ENCODE results near the gene VARS2.

The VARS2 gene

GRCh38 chr6:30889496-30889885 is 24.5 kb upstream of the VARS2 start:
- Histone ChIP-seq H3K36me3 (ENCODE audit: control insufficient read depth in 1 of 2, insufficient read depth in 2 of 2, low read length in 2 of 2) (peaks cover 57 to 60% of the 10 kb centered on the region in 2 experiments), H3K18ac (ENCODE audit: low read length) (no peak overlapping the region), H3K4me3 (ENCODE audit: low read depth, low read length) (no peak overlapping the region), H3K23ac (ENCODE audit: low read length) (no peak overlapping the region), H3K14ac (ENCODE audit: low read length) (no peak overlapping the region), H3K4me2 (ENCODE audit: low read length) (no peak overlapping the region), H2AK5ac (ENCODE audit: low read length) (no peak overlapping the region), H4K91ac (ENCODE audit: low read depth, low read length) (no peak overlapping the region), H3K27ac (ENCODE audit: low read depth, low read length) (no peak overlapping the region), H3K27me3 (ENCODE audit: insufficient read depth, low read length) (no peaks in the 10 kb centered on the region), H3K9me3 (ENCODE audit: insufficient read depth, low read depth, low read length) (no peaks in the 10 kb centered on the region), H4K8ac (ENCODE audit: low read depth, low read length) (no peak overlapping the region), H3K4ac (ENCODE audit: low read depth, low read length) (no peak overlapping the region), H3K4me1 (ENCODE audit: control insufficient read depth in 1 of 2, insufficient read depth in 2 of 2, low read length in 2 of 2) (peaks cover 9 to 16% of the 10 kb centered on the region in 2 experiments), H3K79me1 (ENCODE audit: low read length) (peaks cover 19% of the 10 kb centered on the region), H2BK120ac (ENCODE audit: insufficient read depth, low read length, poor library complexity) (no peak overlapping the region), H2BK12ac (ENCODE audit: low read length) (no peak overlapping the region), H4K12ac (ENCODE audit: low read depth, low read length) (no peak overlapping the region), H3K9ac (ENCODE audit: low read length) (no peak overlapping the region), H2BK5ac (ENCODE audit: low read depth, low read length, poor library complexity) (no peak overlapping the region), H2AFZ (ENCODE audit: insufficient read depth, low read length, poor library complexity) (no peak overlapping the region), H3K79me2 (ENCODE audit: control insufficient read depth, insufficient read depth, low read length, poor library complexity) (peaks cover 23% of the 10 kb centered on the region)
- DNase-seq, result no peak
- no CpG with 5 or more reads among the region's 4 CpGs for WGBS (ENCODE audit: extremely low coverage, insufficient coverage, insufficient read length)

GRCh38 chr6:30889921-30890645 is 24.0 kb upstream of the VARS2 start:
- peaks cover 9 to 15% of the 10 kb centered on the region in 2 experiments for H3K4me1 ChIP-seq (ENCODE audit: control insufficient read depth in 1 of 2, insufficient read depth in 2 of 2, low read length in 2 of 2)
- H3K14ac ChIP-seq (ENCODE audit: low read length), result no peak overlapping the region
- H2AFZ ChIP-seq (ENCODE audit: insufficient read depth, low read length, poor library complexity), result no peak overlapping the region
- no peak overlapping the region for H4K91ac ChIP-seq (ENCODE audit: low read depth, low read length)
- H3K9ac ChIP-seq (ENCODE audit: low read length), result no peak overlapping the region
- no peak overlapping the region for H3K23ac ChIP-seq (ENCODE audit: low read length)
- WGBS (ENCODE audit: extremely low coverage, insufficient coverage, insufficient read length), result no CpG with 5 or more reads among the region's 14 CpGs
- H3K4ac ChIP-seq (ENCODE audit: low read depth, low read length), result no peak overlapping the region
- H3K4me2 ChIP-seq (ENCODE audit: low read length), result no peak overlapping the region
- H3K36me3 ChIP-seq (ENCODE audit: control insufficient read depth in 1 of 2, insufficient read depth in 2 of 2, low read length in 2 of 2), result peaks cover 58 to 65% of the 10 kb centered on the region in 2 experiments
- no peaks in the 10 kb centered on the region for H3K9me3 ChIP-seq (ENCODE audit: insufficient read depth, low read depth, low read length)
- H2BK5ac ChIP-seq (ENCODE audit: low read depth, low read length, poor library complexity), result peak overlapping the region; percentile 16
- peak overlapping the region; percentile 3 for H4K8ac ChIP-seq (ENCODE audit: low read depth, low read length)
- no peak overlapping the region for H2BK12ac ChIP-seq (ENCODE audit: low read length)
- no peak overlapping the region for H3K27ac ChIP-seq (ENCODE audit: low read depth, low read length)
- H4K12ac ChIP-seq (ENCODE audit: low read depth, low read length), result no peak overlapping the region
- no peak overlapping the region for H2BK120ac ChIP-seq (ENCODE audit: insufficient read depth, low read length, poor library complexity)
- peaks cover 13% of the 10 kb centered on the region for H3K79me1 ChIP-seq (ENCODE audit: low read length)
- H2AK5ac ChIP-seq (ENCODE audit: low read length), result no peak overlapping the region
- H3K4me3 ChIP-seq (ENCODE audit: low read depth, low read length), result no peak overlapping the region
- peaks cover 19% of the 10 kb centered on the region for H3K79me2 ChIP-seq (ENCODE audit: control insufficient read depth, insufficient read depth, low read length, poor library complexity)
- no peak for DNase-seq
- peak overlapping the region; percentile 75 for H3K18ac ChIP-seq (ENCODE audit: low read length)
- H3K27me3 ChIP-seq (ENCODE audit: insufficient read depth, low read length), result no peaks in the 10 kb centered on the region

- H3K23ac ChIP-seq (ENCODE audit: low read length), result no peak overlapping the region
- H4K91ac ChIP-seq (ENCODE audit: low read depth, low read length), result no peak overlapping the region
- peaks cover 5 to 7% of the 10 kb centered on the region in 2 experiments for H3K4me1 ChIP-seq (ENCODE audit: control insufficient read depth in 1 of 2, insufficient read depth in 2 of 2, low read length in 2 of 2)
- no peak overlapping the region for H4K12ac ChIP-seq (ENCODE audit: low read depth, low read length)
- H2AFZ ChIP-seq (ENCODE audit: insufficient read depth, low read length, poor library complexity), result no peak overlapping the region
- H3K79me2 ChIP-seq (ENCODE audit: control insufficient read depth, insufficient read depth, low read length, poor library complexity), result peaks cover 12% of the 10 kb centered on the region
- no peaks in the 10 kb centered on the region for H3K9me3 ChIP-seq (ENCODE audit: insufficient read depth, low read depth, low read length)
- peak overlapping the region; percentile 3 for H4K8ac ChIP-seq (ENCODE audit: low read depth, low read length)
- peaks cover 66 to 72% of the 10 kb centered on the region in 2 experiments for H3K36me3 ChIP-seq (ENCODE audit: control insufficient read depth in 1 of 2, insufficient read depth in 2 of 2, low read length in 2 of 2)
- H3K27me3 ChIP-seq (ENCODE audit: insufficient read depth, low read length), result no peaks in the 10 kb centered on the region
- H3K27ac ChIP-seq (ENCODE audit: low read depth, low read length), result no peak overlapping the region
- no peak overlapping the region for H2BK120ac ChIP-seq (ENCODE audit: insufficient read depth, low read length, poor library complexity)
- H3K79me1 ChIP-seq (ENCODE audit: low read length), result peaks cover 6% of the 10 kb centered on the region
- H2BK5ac ChIP-seq (ENCODE audit: low read depth, low read length, poor library complexity), result peak overlapping the region; percentile 16
- no peak overlapping the region for H3K4ac ChIP-seq (ENCODE audit: low read depth, low read length)
- DNase-seq, result no peak
- H3K4me3 ChIP-seq (ENCODE audit: low read depth, low read length), result no peak overlapping the region
- H3K18ac ChIP-seq (ENCODE audit: low read length), result peak overlapping the region; percentile 75
- H2BK12ac ChIP-seq (ENCODE audit: low read length), result no peak overlapping the region
- no peak overlapping the region for H2AK5ac ChIP-seq (ENCODE audit: low read length)
- no peak overlapping the region for H3K14ac ChIP-seq (ENCODE audit: low read length)
- H3K9ac ChIP-seq (ENCODE audit: low read length), result no peak overlapping the region
- no peak overlapping the region for H3K4me2 ChIP-seq (ENCODE audit: low read length)
- WGBS (ENCODE audit: extremely low coverage, insufficient coverage, insufficient read length), result no CpG with 5 or more reads among the region's 12 CpGs
Measured at GRCh38 chr6:30890646-30891449, 23.2 kb upstream of the VARS2 start.

- H3K4me2 ChIP-seq (ENCODE audit: low read length), result no peak overlapping the region
- H3K79me2 ChIP-seq (ENCODE audit: control insufficient read depth, insufficient read depth, low read length, poor library complexity), result peaks cover 8% of the 10 kb centered on the region
- H3K4me1 ChIP-seq (ENCODE audit: control insufficient read depth in 1 of 2, insufficient read depth in 2 of 2, low read length in 2 of 2), result peaks cover 3% of the 10 kb centered on the region in 2 experiments
- no peak overlapping the region for H3K18ac ChIP-seq (ENCODE audit: low read length)
- no peak overlapping the region for H3K4ac ChIP-seq (ENCODE audit: low read depth, low read length)
- H3K9ac ChIP-seq (ENCODE audit: low read length), result no peak overlapping the region
- H3K36me3 ChIP-seq (ENCODE audit: control insufficient read depth in 1 of 2, insufficient read depth in 2 of 2, low read length in 2 of 2), result peaks cover 70 to 78% of the 10 kb centered on the region in 2 experiments
- H2BK12ac ChIP-seq (ENCODE audit: low read length), result no peak overlapping the region
- no peak overlapping the region for H2AK5ac ChIP-seq (ENCODE audit: low read length)
- no peak overlapping the region for H3K23ac ChIP-seq (ENCODE audit: low read length)
- no peak overlapping the region for H4K91ac ChIP-seq (ENCODE audit: low read depth, low read length)
- no peak overlapping the region for H3K27ac ChIP-seq (ENCODE audit: low read depth, low read length)
- WGBS (ENCODE audit: extremely low coverage, insufficient coverage, insufficient read length), result no CpG with 5 or more reads among the region's 4 CpGs
- no peak overlapping the region for H4K12ac ChIP-seq (ENCODE audit: low read depth, low read length)
- H4K8ac ChIP-seq (ENCODE audit: low read depth, low read length), result no peak overlapping the region
- no peaks in the 10 kb centered on the region for H3K27me3 ChIP-seq (ENCODE audit: insufficient read depth, low read length)
- H3K9me3 ChIP-seq (ENCODE audit: insufficient read depth, low read depth, low read length), result no peaks in the 10 kb centered on the region
- DNase-seq, result no peak
- peaks cover 2% of the 10 kb centered on the region for H3K79me1 ChIP-seq (ENCODE audit: low read length)
- no peak overlapping the region for H3K4me3 ChIP-seq (ENCODE audit: low read depth, low read length)
- H2AFZ ChIP-seq (ENCODE audit: insufficient read depth, low read length, poor library complexity), result no peak overlapping the region
- no peak overlapping the region for H2BK120ac ChIP-seq (ENCODE audit: insufficient read depth, low read length, poor library complexity)
- H2BK5ac ChIP-seq (ENCODE audit: low read depth, low read length, poor library complexity), result no peak overlapping the region
- no peak overlapping the region for H3K14ac ChIP-seq (ENCODE audit: low read length)
Measured at GRCh38 chr6:30891450-30891723, 22.7 kb upstream of the VARS2 start.

Measured in trophoblast cell (in vitro differentiated cells and primary cell).